ENCODE results near the gene BORCS8.

DNA sequence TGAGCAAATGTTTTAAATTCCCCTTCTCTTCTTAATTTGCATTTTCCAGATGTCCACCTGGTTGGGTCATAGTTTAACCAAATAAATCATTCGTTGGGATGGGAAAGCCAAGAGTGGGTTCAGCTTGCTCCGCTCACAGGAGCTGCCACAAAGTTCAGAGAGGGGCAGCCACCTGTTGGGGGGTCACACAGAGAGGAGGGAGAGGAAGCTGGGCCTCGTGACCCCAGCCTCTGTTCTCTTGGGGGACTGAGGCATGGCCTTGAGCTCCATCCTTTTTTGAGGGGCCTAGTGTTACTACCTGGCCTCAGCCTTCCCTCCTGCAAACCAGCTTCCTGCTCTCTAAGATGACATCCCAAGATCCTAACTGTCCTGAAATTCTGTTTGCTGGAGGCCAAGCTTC, 24.3 kb downstream of the BORCS8 start:
- TF ChIP-seq, protein P1, sequence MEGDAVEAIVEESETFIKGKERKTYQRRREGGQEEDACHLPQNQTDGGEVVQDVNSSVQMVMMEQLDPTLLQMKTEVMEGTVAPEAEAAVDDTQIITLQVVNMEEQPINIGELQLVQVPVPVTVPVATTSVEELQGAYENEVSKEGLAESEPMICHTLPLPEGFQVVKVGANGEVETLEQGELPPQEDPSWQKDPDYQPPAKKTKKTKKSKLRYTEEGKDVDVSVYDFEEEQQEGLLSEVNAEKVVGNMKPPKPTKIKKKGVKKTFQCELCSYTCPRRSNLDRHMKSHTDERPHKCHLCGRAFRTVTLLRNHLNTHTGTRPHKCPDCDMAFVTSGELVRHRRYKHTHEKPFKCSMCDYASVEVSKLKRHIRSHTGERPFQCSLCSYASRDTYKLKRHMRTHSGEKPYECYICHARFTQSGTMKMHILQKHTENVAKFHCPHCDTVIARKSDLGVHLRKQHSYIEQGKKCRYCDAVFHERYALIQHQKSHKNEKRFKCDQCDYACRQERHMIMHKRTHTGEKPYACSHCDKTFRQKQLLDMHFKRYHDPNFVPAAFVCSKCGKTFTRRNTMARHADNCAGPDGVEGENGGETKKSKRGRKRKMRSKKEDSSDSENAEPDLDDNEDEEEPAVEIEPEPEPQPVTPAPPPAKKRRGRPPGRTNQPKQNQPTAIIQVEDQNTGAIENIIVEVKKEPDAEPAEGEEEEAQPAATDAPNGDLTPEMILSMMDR (IDR thresholded peaks at IDR 0.05), result no peak
- no peak for TF ChIP-seq POLR2A (IDR thresholded peaks at IDR 0.05)
